Measurements from ENCODE around the gene TMPRSS13.

Gene TMPRSS13

DNA sequence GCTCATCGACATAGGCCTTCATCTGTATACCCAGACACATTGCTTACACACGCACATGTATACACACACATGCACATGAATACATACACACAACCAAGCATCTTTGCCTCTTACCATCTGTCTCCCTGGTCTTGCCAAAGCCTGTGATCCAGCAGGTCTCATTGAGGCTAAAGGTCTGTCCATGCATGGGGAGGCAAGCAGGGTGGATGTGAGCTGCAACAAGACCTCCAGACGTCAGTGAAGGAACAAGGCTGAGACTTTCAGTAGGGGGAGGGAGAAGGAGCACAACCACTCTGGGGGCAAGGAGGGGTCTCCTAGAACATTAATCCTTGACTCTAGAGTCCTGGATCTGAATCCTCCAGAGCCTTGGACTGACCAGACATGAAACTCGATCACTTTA, 23.7 kb downstream of the TMPRSS13 start:
- Histone ChIP-seq H4K8ac (ENCODE audit: low read depth, low read length) (no peak overlapping the region), H3K18ac (ENCODE audit: low read length) (no peak overlapping the region), H4K91ac (ENCODE audit: low read depth, low read length, poor library complexity) (no peak overlapping the region), H3K4ac (ENCODE audit: low read length) (no peak overlapping the region), H3K9ac (ENCODE audit: low read depth, low read length, poor library complexity) (no peak overlapping the region), H3K79me1 (ENCODE audit: low read depth, low read length) (no peaks in the 10 kb centered on the region), H2BK15ac (ENCODE audit: low read length) (no peak overlapping the region), H3K36me3 (replicated peaks in 1 of 2; ENCODE audit: control insufficient read depth in 2 of 2, insufficient read depth in 2 of 2, low read length in 2 of 2) (no peaks in the 10 kb centered on the region), H2BK5ac (ENCODE audit: low read length) (no peak overlapping the region), H3K9me3 (replicated peaks in 1 of 2; ENCODE audit: control insufficient read depth in 2 of 2, insufficient read depth in 1 of 2, low read depth in 1 of 2, low read length in 2 of 2) (no peaks in the 10 kb centered on the region), H2BK12ac (ENCODE audit: low read length) (no peak overlapping the region), H3K14ac (ENCODE audit: low read length) (no peak overlapping the region), H2BK120ac (ENCODE audit: low read depth, low read length) (no peak overlapping the region), H3K4me1 (ENCODE audit: control insufficient read depth in 2 of 2, insufficient read depth in 1 of 2, low read depth in 1 of 2, low read length in 2 of 2) (peaks cover 4 to 13% of the 10 kb centered on the region in 2 donors), H3K4me3 (ENCODE audit: low read length in 2 of 2) (no peak overlapping the region), H3K27ac (replicated peaks; ENCODE audit: low read length) (no peak overlapping the region), H3K4me2 (ENCODE audit: insufficient read depth, low read length, poor library complexity, severe bottlenecking) (no peak overlapping the region), H2AFZ (ENCODE audit: low read length) (no peak overlapping the region), H2AK5ac (ENCODE audit: low read depth, low read length) (no peak overlapping the region), H3K23ac (ENCODE audit: low read depth, low read length, poor library complexity) (no peak overlapping the region), H3K27me3 (ENCODE audit: control insufficient read depth in 3 of 3, insufficient read depth in 3 of 3, low read depth in 1 of 3, low read length in 3 of 3) (peaks cover 0 to 10% (median 0%) of the 10 kb centered on the region in 3 experiments)
- DNase-seq (ENCODE audit: low spot score): no peak
- no CpG with 5 or more reads among the region's 4 CpGs for WGBS, 2 donors (ENCODE audit: extremely low coverage in 2 of 2, insufficient read length in 2 of 2, insufficient replicate concordance in 1 of 2)

DNA sequence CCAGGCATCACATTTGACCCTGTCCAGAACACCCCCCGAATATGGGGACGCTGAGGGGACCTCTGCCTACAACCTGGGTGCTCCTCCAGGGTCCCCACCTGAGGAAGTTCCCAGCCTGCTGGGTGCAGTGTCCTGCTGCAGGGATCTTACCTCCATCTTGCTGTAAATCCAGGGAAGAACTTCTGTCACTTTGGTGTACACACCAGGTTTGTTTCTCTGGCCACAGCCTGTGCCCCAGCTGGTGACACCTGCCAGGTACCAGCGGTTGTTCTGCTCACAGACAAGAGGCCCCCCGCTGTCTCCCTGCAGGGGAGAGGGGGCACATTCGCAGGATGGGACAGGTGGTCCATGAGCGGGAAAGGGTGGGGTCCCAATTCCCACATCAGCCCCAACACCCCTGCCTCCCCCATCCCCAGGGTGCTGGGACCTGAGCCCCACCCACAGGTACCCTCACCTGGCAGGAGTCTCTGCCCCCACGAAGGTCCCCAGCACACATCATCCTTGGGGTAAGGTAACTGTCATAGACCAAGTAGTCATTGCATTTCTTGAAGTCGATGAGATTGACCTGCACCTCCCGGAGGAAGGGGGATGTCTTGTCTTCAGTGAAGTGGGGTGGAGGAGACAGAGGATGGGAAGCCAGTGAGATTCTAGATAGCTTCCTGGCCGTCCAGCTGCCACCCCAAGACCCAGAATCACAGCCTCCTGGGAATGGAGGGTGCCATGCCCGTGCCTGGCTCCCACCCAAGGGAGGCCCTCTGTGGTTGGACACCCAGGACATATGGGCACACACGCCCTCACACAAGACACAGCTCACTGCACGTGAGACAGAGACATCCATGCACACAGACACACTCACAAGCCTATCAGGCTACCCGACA, 25.5 kb downstream of the TMPRSS13 start:
- no peak overlapping the region for H3K27ac ChIP-seq (replicated peaks; ENCODE audit: low read length)
- WGBS, 2 donors (ENCODE audit: extremely low coverage in 2 of 2, insufficient read length in 2 of 2, insufficient replicate concordance in 1 of 2): no CpG with 5 or more reads among the region's 14 CpGs
- H3K27me3 ChIP-seq (ENCODE audit: control insufficient read depth in 3 of 3, insufficient read depth in 3 of 3, low read depth in 1 of 3, low read length in 3 of 3): peaks cover 0 to 20% (median 0%) of the 10 kb centered on the region in 3 experiments
- H3K18ac ChIP-seq (ENCODE audit: low read length): no peak overlapping the region
- peak overlapping the region; percentile 7 for H2BK15ac ChIP-seq (ENCODE audit: low read length)
- H2AFZ ChIP-seq (ENCODE audit: low read length): no peak overlapping the region
- H4K8ac ChIP-seq (ENCODE audit: low read depth, low read length): no peak overlapping the region
- H3K23ac ChIP-seq (ENCODE audit: low read depth, low read length, poor library complexity): no peak overlapping the region
- no peak overlapping the region for H4K91ac ChIP-seq (ENCODE audit: low read depth, low read length, poor library complexity)
- no peak overlapping the region for H3K4me3 ChIP-seq (ENCODE audit: low read length in 2 of 2)
- H2BK5ac ChIP-seq (ENCODE audit: low read length): peak overlapping the region; percentile 22
- H3K14ac ChIP-seq (ENCODE audit: low read length): peak overlapping the region; percentile 40
- H3K4me1 ChIP-seq (ENCODE audit: control insufficient read depth in 2 of 2, insufficient read depth in 1 of 2, low read depth in 1 of 2, low read length in 2 of 2): peaks cover 4 to 9% of the 10 kb centered on the region in 2 donors
- no peaks in the 10 kb centered on the region for H3K9me3 ChIP-seq (replicated peaks in 1 of 2; ENCODE audit: control insufficient read depth in 2 of 2, insufficient read depth in 1 of 2, low read depth in 1 of 2, low read length in 2 of 2)
- no peak overlapping the region for H2BK120ac ChIP-seq (ENCODE audit: low read depth, low read length)
- no peaks in the 10 kb centered on the region for H3K36me3 ChIP-seq (replicated peaks in 1 of 2; ENCODE audit: control insufficient read depth in 2 of 2, insufficient read depth in 2 of 2, low read length in 2 of 2)
- H3K79me1 ChIP-seq (ENCODE audit: low read depth, low read length): no peaks in the 10 kb centered on the region
- DNase-seq (ENCODE audit: low spot score): no peak
- no peak overlapping the region for H3K4ac ChIP-seq (ENCODE audit: low read length)
- H3K9ac ChIP-seq (ENCODE audit: low read depth, low read length, poor library complexity): no peak overlapping the region
- H3K4me2 ChIP-seq (ENCODE audit: insufficient read depth, low read length, poor library complexity, severe bottlenecking): no peak overlapping the region
- peak overlapping the region; percentile 20 for H2AK5ac ChIP-seq (ENCODE audit: low read depth, low read length)
- no peak overlapping the region for H2BK12ac ChIP-seq (ENCODE audit: low read length)

DNA sequence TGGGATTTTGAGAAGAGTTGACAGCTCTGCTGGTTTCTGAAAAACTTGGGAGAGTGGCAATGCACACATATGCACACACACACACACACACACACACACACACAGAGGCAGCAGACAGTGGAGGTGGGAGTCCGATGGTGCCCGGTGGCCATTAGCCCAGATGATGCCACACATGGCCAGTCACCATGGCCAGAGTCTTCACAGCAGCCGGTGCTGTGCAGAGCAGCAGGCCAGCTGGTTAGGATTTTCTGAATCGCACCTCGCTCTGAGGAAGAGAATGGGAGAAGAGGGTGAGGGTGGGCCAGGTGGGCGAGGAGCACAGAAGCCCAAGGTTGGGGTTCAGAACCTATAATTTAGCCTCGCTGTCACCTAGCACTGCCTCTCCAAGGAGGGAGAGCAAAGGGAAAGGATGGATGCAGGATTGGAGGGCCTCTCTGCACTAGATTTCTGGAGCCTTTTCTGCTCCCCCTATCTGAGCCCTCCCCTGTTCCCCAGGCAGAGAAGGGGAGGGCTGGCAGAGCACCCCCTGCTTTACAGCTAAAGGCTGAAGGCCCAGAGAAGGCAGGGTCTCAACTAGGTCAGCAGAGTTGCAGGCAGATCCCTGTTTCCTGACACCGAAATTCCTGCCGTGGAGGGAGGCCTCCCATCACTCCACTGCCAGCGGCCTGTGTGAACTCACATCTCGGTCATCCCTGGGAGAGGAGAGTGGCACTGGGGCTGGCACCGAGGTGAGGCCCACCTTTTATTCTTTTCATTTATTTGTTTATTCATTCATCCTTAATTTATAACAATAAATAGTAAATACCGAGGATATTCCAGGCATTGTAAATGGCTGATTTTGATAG, 27.0 kb downstream of the TMPRSS13 start:
- Histone ChIP-seq H3K4me2 (ENCODE audit: insufficient read depth, low read length, poor library complexity, severe bottlenecking) (no peak overlapping the region), H2BK120ac (ENCODE audit: low read depth, low read length) (no peak overlapping the region), H3K27me3 (ENCODE audit: control insufficient read depth in 3 of 3, insufficient read depth in 3 of 3, low read depth in 1 of 3, low read length in 3 of 3) (peaks cover 0 to 26% (median 0%) of the 10 kb centered on the region in 3 experiments)

DNA sequence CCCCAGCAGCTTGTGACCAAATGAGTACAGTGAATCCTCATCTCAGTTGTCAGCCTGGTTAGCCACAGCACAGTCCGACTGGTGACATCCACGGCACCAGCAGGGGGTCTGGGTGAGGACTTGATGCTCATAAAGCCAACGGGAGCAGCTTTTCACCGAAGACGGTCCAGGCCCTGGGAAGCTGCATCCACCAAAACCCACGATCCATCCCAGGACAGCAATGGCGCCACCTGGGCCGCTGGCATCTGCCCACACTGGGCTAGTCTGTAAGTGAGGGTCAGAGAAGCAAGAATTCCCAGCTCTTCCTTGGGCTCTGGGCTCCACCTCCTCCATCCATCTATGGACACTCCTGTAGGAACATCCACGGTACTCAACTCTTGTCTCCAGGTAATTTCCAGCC, 27.6 kb downstream of the TMPRSS13 start:
- Histone ChIP-seq H2BK15ac (ENCODE audit: low read length) (no peak overlapping the region), H3K14ac (ENCODE audit: low read length) (no peak overlapping the region), H2BK12ac (ENCODE audit: low read length) (no peak overlapping the region), H3K18ac (ENCODE audit: low read length) (peak overlapping the region; percentile 22), H2BK5ac (ENCODE audit: low read length) (no peak overlapping the region), H2AK5ac (ENCODE audit: low read depth, low read length) (no peak overlapping the region), H4K8ac (ENCODE audit: low read depth, low read length) (no peak overlapping the region), H3K36me3 (replicated peaks in 1 of 2; ENCODE audit: control insufficient read depth in 2 of 2, insufficient read depth in 2 of 2, low read length in 2 of 2) (no peaks in the 10 kb centered on the region), H4K91ac (ENCODE audit: low read depth, low read length, poor library complexity) (no peak overlapping the region), H3K27me3 (ENCODE audit: control insufficient read depth in 3 of 3, insufficient read depth in 3 of 3, low read depth in 1 of 3, low read length in 3 of 3) (peaks cover 0 to 32% (median 0%) of the 10 kb centered on the region in 3 experiments), H2AFZ (ENCODE audit: low read length) (no peak overlapping the region), H3K4ac (ENCODE audit: low read length) (no peak overlapping the region), H3K79me1 (ENCODE audit: low read depth, low read length) (no peaks in the 10 kb centered on the region), H3K23ac (ENCODE audit: low read depth, low read length, poor library complexity) (no peak overlapping the region), H3K9me3 (replicated peaks in 1 of 2; ENCODE audit: control insufficient read depth in 2 of 2, insufficient read depth in 1 of 2, low read depth in 1 of 2, low read length in 2 of 2) (no peaks in the 10 kb centered on the region), H2BK120ac (ENCODE audit: low read depth, low read length) (no peak overlapping the region), H3K9ac (ENCODE audit: low read depth, low read length, poor library complexity) (no peak overlapping the region), H3K4me2 (ENCODE audit: insufficient read depth, low read length, poor library complexity, severe bottlenecking) (no peak overlapping the region), H3K4me1 (ENCODE audit: control insufficient read depth in 2 of 2, insufficient read depth in 1 of 2, low read depth in 1 of 2, low read length in 2 of 2) (no peaks in the 10 kb centered on the region), H3K27ac (replicated peaks; ENCODE audit: low read length) (no peak overlapping the region), H3K4me3 (ENCODE audit: low read length in 2 of 2) (no peak overlapping the region)
- DNase-seq (ENCODE audit: low spot score): no peak
- WGBS, 2 donors (ENCODE audit: extremely low coverage in 2 of 2, insufficient read length in 2 of 2, insufficient replicate concordance in 1 of 2): no CpG with 5 or more reads among the region's 9 CpGs

More for the DNA sequence above, 27.0 kb downstream of the TMPRSS13 start:
- Histone ChIP-seq H2BK15ac (ENCODE audit: low read length) (no peak overlapping the region), H3K14ac (ENCODE audit: low read length) (no peak overlapping the region), H3K36me3 (replicated peaks in 1 of 2; ENCODE audit: control insufficient read depth in 2 of 2, insufficient read depth in 2 of 2, low read length in 2 of 2) (no peaks in the 10 kb centered on the region), H2AFZ (ENCODE audit: low read length) (no peak overlapping the region), H2AK5ac (ENCODE audit: low read depth, low read length) (no peak overlapping the region), H3K9me3 (replicated peaks in 1 of 2; ENCODE audit: control insufficient read depth in 2 of 2, insufficient read depth in 1 of 2, low read depth in 1 of 2, low read length in 2 of 2) (no peaks in the 10 kb centered on the region), H3K4me3 (ENCODE audit: low read length in 2 of 2) (no peak overlapping the region), H3K4me1 (ENCODE audit: control insufficient read depth in 2 of 2, insufficient read depth in 1 of 2, low read depth in 1 of 2, low read length in 2 of 2) (peaks cover 0 to 2% of the 10 kb centered on the region in 2 donors), H4K8ac (ENCODE audit: low read depth, low read length) (no peak overlapping the region), H3K79me1 (ENCODE audit: low read depth, low read length) (no peaks in the 10 kb centered on the region), H3K4ac (ENCODE audit: low read length) (no peak overlapping the region), H3K9ac (ENCODE audit: low read depth, low read length, poor library complexity) (no peak overlapping the region), H3K18ac (ENCODE audit: low read length) (peak overlapping the region; percentile 16), H2BK12ac (ENCODE audit: low read length) (peak overlapping the region; percentile 8), H4K91ac (ENCODE audit: low read depth, low read length, poor library complexity) (no peak overlapping the region), H3K27ac (replicated peaks; ENCODE audit: low read length) (no peak overlapping the region), H3K23ac (ENCODE audit: low read depth, low read length, poor library complexity) (no peak overlapping the region), H2BK5ac (ENCODE audit: low read length) (no peak overlapping the region)
- no CpG with 5 or more reads among the region's 13 CpGs for WGBS, 2 donors (ENCODE audit: extremely low coverage in 2 of 2, insufficient read length in 2 of 2, insufficient replicate concordance in 1 of 2)
- DNase-seq (ENCODE audit: low spot score): no peak
